ENCODE measurements around the gene PANK3. TPM values are rescaled to one million over a fixed set of nuclear protein-coding genes. Genes with fewer than 3 reads are reported as not detected.
"Not testable (repeated sequence)": the region's sequence is repeated elsewhere in the genome, so short reads cannot be mapped to it uniquely, and the experiment has no call there.

The PANK3 gene
- total RNA-seq, 4 donors from 2014 or later = 22.5 to 39.9 (median 28.4) TPM

GRCh38 chr5:168596927-168597326, 17.8 kb upstream of the PANK3 start:
- ATAC-seq (ENCODE audit: low FRiP score) (no peak), DNase-seq (ENCODE audit: low spot score) (no peak)
- no peak for TF ChIP-seq CTCF (IDR thresholded peaks at IDR 0.05)

- ATAC-seq (ENCODE audit: low FRiP score); DNase-seq (ENCODE audit: low spot score): not testable (repeated sequence)
These were observed 17.0 kb upstream of the PANK3 start for GRCh38 chr5:168596122-168596521.

GRCh38 chr5:168592014-168592368, 12.8 kb upstream of the PANK3 start:
- no peak for DNase-seq (ENCODE audit: low spot score)
- ATAC-seq (ENCODE audit: low FRiP score) = no peak
- no peak for TF ChIP-seq CTCF (IDR thresholded peaks at IDR 0.05)

- no peak for ATAC-seq (ENCODE audit: low FRiP score)
- no peak for TF ChIP-seq CTCF (IDR thresholded peaks at IDR 0.05)
- no peak for DNase-seq (ENCODE audit: low spot score)
These were observed 12.3 kb upstream of the PANK3 start for GRCh38 chr5:168591302-168592013.

- ATAC-seq (ENCODE audit: low FRiP score) = no peak
- no peak for TF ChIP-seq CTCF (IDR thresholded peaks at IDR 0.05)
These were observed 11.5 kb upstream of the PANK3 start for GRCh38 chr5:168590666-168591065.

GRCh38 chr5:168587987-168588386, 8.8 kb upstream of the PANK3 start:
- no peak for TF ChIP-seq CTCF (IDR thresholded peaks at IDR 0.05)
- ATAC-seq (ENCODE audit: low FRiP score) (no peak), DNase-seq (ENCODE audit: low spot score) (no peak)

More at GRCh38 chr5:168590666-168591065, 11.5 kb upstream of the PANK3 start:
- DNase-seq (ENCODE audit: low spot score) = no peak

- no peak for ATAC-seq (ENCODE audit: low FRiP score)
- no peak for DNase-seq (ENCODE audit: low spot score)
- TF ChIP-seq CTCF (IDR thresholded peaks at IDR 0.05) = no peak
These were observed 6.1 kb upstream of the PANK3 start for GRCh38 chr5:168585119-168585856.
